Activated naive CD4-positive, alpha-beta T cell (primary cell): ENCODE results near the gene NEUROD2.
A peak's percentile ranks its signal among the peaks of the same experiment; 100 is the strongest.

ENCODE experiments used
- DNase-seq, 4 experiments: peaks; one replicate each; lab custom pipeline; 2025; lab: John Stamatoyannopoulos, UW

Gene NEUROD2

DNA sequence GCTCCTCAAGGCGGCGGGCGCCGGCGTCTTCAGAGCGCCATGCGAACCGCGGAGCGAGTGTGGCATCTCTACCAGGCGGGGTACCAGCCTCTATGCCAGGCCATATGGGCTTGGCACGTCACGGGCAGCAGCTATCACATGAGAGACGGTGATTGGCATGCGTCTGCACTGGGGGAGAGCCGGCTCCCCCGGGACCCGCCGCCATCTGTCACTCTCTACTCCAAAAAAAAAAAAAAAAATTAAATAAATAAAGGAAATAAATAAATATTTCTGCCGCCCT is at the start of gene NEUROD2:
Gene NEUROD2 (minus strand): TSS at position 70 of the 280 bp plus-strand sequence. CDS start 1,321 bp downstream, outside the sequence.
- no peak for DNase-seq

DNA sequence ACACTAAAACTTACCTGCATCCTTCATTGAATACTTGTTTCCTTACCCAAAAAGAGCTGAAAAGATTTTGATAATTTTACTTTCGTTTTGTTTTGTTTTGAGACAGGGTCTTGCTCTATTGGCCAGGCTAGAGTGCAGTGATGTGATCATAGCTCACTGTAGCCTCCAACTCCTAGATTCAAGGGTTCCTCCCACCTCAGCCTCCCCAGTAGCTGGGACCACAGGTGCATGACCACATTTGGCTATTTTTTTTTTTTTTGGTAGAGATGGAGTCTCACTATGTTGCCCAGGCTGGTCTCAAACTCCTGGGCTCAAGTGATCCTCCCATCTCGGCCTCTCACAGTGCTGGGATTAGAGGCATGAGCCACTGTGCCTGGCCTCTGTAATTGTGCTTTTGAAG is 47.4 kb upstream of the NEUROD2 start:
- no peak for DNase-seq

GRCh38 chr17:39653662-39654331 is 46.1 kb upstream of the NEUROD2 start:
- peak; percentile 42 to 73 (median 63) for DNase-seq

GRCh38 chr17:39653316-39653661 is 45.6 kb upstream of the NEUROD2 start:
- no peak for DNase-seq

- no peak for DNase-seq
Observed at GRCh38 chr17:39652587-39653315, 45.0 kb upstream of the NEUROD2 start.

GRCh38 chr17:39651923-39652586 is 44.3 kb upstream of the NEUROD2 start:
- no peak for DNase-seq

- DNase-seq, result no peak
Observed at GRCh38 chr17:39650121-39650579, 42.4 kb upstream of the NEUROD2 start.

GRCh38 chr17:39648616-39649366 is 41.1 kb upstream of the NEUROD2 start:
- no peak for DNase-seq

DNA sequence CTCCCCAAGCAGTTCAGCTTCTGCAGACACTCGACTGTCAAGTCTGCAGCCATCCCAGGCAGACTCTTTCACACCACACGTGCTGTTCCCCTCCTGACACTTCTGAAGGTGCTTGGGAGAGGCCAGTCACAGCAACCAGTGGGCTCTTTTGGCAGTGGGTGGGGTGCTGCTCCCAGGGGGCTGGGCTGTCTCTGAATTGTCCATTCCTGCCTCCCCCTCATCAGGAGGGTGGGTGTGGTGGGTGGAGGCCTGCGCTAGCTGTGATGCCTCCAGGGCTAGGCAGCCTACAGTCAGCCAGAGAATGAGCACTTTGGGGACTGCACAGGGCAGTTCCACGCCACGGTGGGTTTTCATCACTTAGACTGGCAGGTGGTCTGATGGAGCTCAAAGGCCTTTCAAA is 39.5 kb upstream of the NEUROD2 start:
- no peak for DNase-seq

- no peak for DNase-seq
Observed at GRCh38 chr17:39643271-39643670, 35.6 kb upstream of the NEUROD2 start.

DNA sequence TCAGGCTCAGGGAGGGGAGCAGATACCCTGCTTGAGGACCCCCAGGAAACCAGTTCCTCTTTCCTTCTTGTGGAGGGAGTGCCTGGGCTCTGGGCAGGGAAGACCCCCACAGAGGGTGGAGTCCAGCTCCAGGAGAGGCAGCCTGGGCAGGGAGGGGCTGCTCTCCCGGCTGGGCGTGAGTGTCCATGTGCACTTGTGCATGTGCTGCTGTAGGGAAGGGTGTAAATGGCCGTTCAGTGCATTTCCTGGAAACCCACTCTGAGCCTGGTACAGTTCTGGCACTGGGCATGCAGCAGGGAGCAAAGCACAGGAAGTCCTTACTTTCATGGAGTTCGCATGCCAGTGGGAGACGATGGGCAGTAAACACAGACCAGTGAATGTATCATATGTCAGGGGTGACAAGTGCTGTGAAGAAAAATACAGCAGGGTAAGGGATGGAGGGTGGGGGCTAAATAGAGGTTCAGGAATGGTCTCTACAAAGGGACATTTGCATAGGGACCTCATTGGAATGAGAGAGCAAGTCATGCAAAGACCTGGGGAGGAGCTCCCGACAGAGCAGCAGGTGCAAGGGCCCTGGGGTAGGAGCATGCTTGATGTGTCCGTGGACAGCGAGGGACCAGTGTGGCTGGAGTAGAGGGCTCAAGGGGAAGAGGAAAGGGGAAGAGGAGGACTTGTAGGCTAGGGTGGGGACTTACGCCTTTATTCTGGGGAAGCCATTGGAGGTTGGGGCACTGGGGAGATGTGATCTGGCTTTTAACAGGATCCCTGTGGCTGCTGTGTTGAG is 34.8 kb upstream of the NEUROD2 start:
- DNase-seq, result no peak

GRCh38 chr17:39641883-39642282 is 34.2 kb upstream of the NEUROD2 start:
- no peak for DNase-seq

DNA sequence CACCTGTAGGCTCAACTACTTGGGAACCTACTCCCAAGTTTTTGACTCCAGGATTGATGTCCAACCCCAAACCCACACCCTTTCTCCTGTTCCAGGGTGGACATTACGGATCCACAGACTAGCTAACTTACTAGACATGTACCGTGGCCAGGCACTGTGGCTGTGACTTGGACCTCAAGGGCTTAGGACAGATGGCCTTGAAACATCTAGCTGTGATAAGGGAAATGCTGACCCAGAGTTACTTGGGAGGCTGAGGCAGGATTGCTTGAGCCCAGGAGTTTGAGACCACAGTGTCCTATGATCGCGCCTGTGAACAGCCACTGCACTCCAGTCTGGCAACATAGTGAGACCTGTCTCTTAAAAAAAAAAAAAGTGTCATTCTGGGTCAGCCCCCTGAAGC is 33.4 kb upstream of the NEUROD2 start:
- DNase-seq, result no peak

DNA sequence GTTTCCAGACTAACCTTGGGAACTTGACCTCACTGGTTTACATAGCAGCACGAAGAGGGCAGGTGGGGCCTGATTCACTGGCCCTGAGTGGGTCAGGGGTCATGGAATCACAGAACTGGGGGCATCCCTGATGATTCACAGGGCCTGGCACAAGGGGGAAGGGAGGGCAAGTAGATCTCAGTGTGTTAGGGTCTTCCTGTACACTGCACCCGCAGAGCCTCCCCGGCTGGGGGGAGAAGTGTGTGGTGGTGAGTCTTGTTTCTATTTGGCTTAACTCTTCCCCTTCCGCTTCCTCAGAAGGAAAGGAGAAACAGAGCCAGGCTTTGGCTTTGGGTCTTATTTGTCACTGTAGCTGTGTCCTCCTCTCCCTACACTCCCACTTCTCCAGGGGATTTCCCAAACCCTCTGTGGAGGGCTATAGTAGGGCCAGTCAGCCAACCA is 32.9 kb upstream of the NEUROD2 start:
- DNase-seq, result no peak

DNA sequence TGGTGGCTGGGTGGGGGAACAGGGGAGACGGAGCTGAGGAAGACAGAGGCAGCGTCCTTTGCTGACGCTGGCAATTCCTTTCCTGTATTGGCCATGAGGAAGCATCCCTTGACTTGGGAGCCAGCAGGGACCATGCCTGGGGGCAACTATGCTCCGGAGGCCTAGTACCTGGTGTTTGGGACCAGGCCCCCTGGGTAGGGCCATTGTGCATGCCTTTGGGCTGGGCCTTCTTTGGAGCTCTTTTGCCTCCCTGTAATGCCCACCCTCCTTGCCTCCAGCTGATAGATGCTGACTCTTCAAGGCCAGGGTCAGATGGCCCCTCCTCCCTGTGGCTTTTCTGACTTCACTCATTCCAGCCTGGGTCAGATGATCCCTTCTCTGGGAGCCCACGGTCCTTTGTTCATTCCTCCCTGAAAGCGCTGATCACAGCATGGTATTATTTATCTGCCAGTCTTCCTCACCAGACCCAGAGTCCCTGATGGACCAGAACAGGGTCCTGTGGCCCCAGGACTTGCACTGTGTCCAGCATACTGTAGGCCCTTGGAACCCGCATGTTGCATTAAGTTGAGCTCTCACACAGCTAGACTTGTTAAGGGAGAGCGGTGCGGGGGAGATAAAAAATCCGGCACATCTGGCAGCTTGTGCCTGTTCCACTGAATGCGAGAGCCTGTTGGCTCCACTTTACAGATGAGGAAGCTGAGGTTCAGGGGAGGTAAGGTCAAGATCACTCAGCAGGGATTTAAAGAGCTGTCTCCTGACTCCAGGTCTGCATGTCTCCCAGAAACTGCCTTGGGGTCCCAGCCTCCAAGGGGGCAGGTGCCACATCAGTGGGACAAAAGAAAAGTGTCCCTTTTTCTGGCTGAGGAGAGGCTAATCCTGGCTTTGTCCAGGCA is 32.1 kb upstream of the NEUROD2 start:
- no peak for DNase-seq

GRCh38 chr17:39639043-39639442 is 31.3 kb upstream of the NEUROD2 start:
- DNase-seq, result no peak

DNA sequence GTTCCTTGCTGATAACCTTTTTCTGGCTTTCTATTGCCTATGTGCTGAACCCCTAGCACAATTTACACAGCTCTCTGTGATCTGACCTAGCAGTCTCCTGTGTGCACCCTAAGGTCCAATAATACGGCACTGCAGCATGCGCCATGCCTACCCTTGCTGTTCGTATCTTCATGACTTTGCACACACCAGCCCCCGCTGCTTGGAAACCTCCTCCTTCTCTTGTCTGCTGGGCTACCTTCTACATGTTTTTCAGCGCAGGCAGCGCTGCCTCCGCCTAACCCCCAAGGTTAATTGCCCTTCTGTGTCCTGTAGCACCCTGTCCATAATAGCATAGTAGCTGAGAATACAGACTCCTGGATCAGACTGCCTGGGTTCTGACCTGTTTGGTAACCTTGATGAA is 30.6 kb upstream of the NEUROD2 start:
- DNase-seq, result no peak

DNA sequence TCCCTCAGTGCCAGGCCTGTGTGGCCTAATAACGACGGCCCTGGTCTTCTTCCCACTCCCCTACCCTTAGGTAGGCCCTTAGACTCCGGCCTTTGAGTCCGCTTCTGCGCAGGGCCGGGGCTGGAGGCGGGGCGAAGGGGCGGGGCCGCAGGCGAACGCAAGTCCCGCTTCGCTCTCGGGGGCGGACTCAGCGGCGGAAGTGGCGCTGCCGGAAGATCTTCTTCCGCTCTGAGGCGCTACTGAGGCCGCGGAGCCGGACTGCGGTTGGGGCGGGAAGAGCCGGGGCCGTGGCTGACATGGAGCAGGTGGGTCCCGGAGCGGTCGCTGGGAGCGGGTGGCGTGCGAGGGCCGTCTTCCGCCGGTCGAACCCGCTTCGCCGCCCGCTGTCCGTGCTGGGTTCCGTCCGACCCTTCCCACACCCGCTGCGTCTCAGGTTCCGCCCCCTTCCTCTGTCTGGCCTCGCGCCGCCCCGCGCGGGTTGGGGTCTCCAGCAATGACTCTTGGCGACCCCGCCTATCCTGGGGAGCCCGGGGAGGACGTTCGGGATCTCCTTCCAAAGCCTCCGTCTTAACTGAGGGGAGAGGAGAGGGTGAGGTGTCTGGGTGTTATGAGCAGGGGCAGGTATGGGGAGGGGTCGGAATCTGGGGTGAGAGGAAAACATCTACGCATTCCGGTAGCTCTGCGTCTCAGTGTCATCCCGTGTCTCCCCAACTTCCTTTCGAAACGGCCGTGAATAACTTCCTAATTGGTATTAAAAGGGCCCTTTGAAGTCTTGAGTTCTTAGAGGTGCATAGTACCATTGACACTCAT is 29.4 kb upstream of the NEUROD2 start, which contains the start of gene STARD3:
Gene STARD3 (plus strand): TSS at position 218 of the 810 bp plus-strand sequence. CDS start 16,388 bp downstream, outside the sequence.
- peak; percentile 66 to 91 (median 78) for DNase-seq

DNA sequence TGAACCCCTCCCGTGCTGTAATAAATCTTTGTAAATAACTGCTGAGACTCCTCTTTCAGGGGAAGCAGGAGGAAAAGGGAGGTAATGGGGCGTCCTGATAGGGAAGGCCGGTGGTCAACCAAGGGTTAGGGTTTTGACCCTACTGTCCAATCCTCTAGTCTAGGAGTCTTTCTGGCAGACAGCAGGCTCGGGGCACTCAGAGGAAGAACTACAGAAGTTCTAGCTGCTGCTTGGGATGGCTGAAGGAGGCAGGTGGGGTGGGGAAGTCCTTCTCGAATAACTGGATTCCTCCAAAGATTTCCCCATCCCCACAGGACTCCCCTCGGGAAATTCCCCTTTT is 28.8 kb upstream of the NEUROD2 start:
- no peak for DNase-seq
